ENCODE data around the gene LONRF3. TPM values are rescaled to one million over a fixed set of nuclear protein-coding genes. Genes with fewer than 3 reads are reported as not detected.

LONRF3 gene
- total and polyA plus RNA-seq, 2 donors (not counting 1 experiment from before 2014, with no cell fraction given), result 0.07 to 1.2 TPM

DNA sequence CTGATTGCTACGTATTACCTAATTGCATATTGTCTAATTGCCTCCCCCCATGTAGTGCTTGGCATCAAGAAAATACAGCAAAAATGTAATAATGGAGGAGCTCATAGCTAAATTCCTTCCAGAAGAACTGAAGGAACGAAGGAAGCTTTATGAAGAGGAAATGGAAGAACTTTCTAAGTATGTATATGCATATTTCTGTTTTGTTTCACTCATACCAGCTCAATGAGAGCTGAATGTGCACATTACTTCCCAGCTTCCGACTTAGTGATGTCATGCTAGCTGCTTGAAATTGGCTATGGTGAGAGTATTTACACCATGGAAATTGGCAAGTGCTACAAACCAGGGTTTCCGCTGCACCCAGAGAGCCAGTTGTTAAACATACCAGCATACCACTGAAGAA is 34.7 kb downstream of the LONRF3 start:
- no peak for DNase-seq
- no CpG with 5 or more reads among the region's 4 CpGs for WGBS (ENCODE audit: insufficient coverage)
- Histone ChIP-seq H2AFZ (ENCODE audit: insufficient read depth, low read depth, low read length, poor library complexity, severe bottlenecking) (no peak overlapping the region), H3K4me1 (ENCODE audit: control insufficient read depth in 2 of 2, insufficient read depth in 2 of 2, low read length in 2 of 2) (no peaks in the 10 kb centered on the region), H3K9ac (ENCODE audit: low read length) (no peak overlapping the region), H3K27ac (ENCODE audit: low read length in 2 of 2) (no peak overlapping the region), H3K4me3 (ENCODE audit: control extremely low read depth in 1 of 5, extremely low read depth in 1 of 5, insufficient read depth in 1 of 5, low read depth in 2 of 5, low read length in 4 of 5) (no peak overlapping the region), H3K79me2 (ENCODE audit: control insufficient read depth, insufficient read depth, low read length) (no peaks in the 10 kb centered on the region), H4K20me1 (ENCODE audit: control insufficient read depth, insufficient read depth, low read length, poor library complexity, severe bottlenecking) (no peaks in the 10 kb centered on the region), H3K36me3 (replicated peaks in 1 of 2; ENCODE audit: control extremely low read depth in 1 of 2, control insufficient read depth in 1 of 2, extremely low read depth in 1 of 2, insufficient read depth in 2 of 2, low read length in 1 of 2) (no peaks in the 10 kb centered on the region), H3K27me3 (replicated peaks in 1 of 4; ENCODE audit: control extremely low read depth in 1 of 4, control insufficient read depth in 3 of 4, insufficient read depth in 4 of 4, low read length in 3 of 4) (no peaks in the 10 kb centered on the region), H3K4me2 (replicated peaks; ENCODE audit: low read depth, low read length, poor library complexity, severe bottlenecking) (no peak overlapping the region), H3K9me3 (ENCODE audit: control extremely low read depth in 1 of 3, control insufficient read depth in 2 of 3, insufficient read depth in 1 of 3, low read length in 2 of 3) (no peaks in the 10 kb centered on the region)
- TF ChIP-seq, protein P1, sequence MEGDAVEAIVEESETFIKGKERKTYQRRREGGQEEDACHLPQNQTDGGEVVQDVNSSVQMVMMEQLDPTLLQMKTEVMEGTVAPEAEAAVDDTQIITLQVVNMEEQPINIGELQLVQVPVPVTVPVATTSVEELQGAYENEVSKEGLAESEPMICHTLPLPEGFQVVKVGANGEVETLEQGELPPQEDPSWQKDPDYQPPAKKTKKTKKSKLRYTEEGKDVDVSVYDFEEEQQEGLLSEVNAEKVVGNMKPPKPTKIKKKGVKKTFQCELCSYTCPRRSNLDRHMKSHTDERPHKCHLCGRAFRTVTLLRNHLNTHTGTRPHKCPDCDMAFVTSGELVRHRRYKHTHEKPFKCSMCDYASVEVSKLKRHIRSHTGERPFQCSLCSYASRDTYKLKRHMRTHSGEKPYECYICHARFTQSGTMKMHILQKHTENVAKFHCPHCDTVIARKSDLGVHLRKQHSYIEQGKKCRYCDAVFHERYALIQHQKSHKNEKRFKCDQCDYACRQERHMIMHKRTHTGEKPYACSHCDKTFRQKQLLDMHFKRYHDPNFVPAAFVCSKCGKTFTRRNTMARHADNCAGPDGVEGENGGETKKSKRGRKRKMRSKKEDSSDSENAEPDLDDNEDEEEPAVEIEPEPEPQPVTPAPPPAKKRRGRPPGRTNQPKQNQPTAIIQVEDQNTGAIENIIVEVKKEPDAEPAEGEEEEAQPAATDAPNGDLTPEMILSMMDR (IDR thresholded peaks at IDR 0.05), result no peak
- TF ChIP-seq EZH2 (IDR thresholded peaks at IDR 0.05; ENCODE audit: borderline replicate concordance, insufficient read depth, low read depth, low read length, poor library complexity, severe bottlenecking), result no peak
- H3K9me3 Mint-ChIP-seq (ENCODE audit: insufficient read depth), result no peaks in the 10 kb centered on the region
- no peak overlapping the region for H3K27ac Mint-ChIP-seq
- H3K4me3 Mint-ChIP-seq, result no peak overlapping the region
- ChIA-PET CTCF (interaction anchor here (0.7 to 7.9 kb wide), 8 partner anchors 11 to 414 kb away, joined by 3 to 104 read pairs (median 6); partner anchors contain the start of gene LONRF3), POLR2A (no interaction called here)
- intact Hi-C loops (cut with micrococcal nuclease), result no loop called here
- ATAC-seq (ENCODE audit: low read depth), result no peak
- H3K27me3 Mint-ChIP-seq, result peaks cover 3% of the 10 kb centered on the region
- H3K4me1 Mint-ChIP-seq, result peaks cover 2% of the 10 kb centered on the region

DNA sequence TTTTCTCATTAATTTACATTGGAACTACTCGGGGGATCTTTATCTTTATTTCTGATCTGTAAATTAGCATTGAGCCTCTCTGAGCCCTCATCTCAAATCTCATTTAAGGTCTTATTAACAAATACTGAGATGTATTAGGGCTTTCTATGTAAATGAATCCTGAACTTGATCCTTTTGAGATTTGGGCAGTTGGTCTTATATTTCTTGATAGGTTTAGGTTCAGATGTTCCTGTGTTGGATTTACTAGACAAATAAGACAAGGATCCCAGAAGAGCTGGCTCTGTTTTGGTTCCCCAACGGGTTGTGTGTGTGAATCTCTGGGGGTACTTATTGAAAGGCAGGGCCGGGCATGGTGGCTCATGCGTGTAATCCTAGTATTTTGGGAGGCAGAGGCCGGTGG is 36.1 kb downstream of the LONRF3 start:
- Histone ChIP-seq H4K20me1 (ENCODE audit: control insufficient read depth, insufficient read depth, low read length, poor library complexity, severe bottlenecking) (no peaks in the 10 kb centered on the region), H3K9me3 (ENCODE audit: control extremely low read depth in 1 of 3, control insufficient read depth in 2 of 3, insufficient read depth in 1 of 3, low read length in 2 of 3) (no peaks in the 10 kb centered on the region), H3K9ac (ENCODE audit: low read length) (no peak overlapping the region), H3K4me3 (ENCODE audit: control extremely low read depth in 1 of 5, extremely low read depth in 1 of 5, insufficient read depth in 1 of 5, low read depth in 2 of 5, low read length in 4 of 5) (no peak overlapping the region), H3K79me2 (ENCODE audit: control insufficient read depth, insufficient read depth, low read length) (no peaks in the 10 kb centered on the region), H3K27ac (ENCODE audit: low read length in 2 of 2) (no peak overlapping the region), H3K4me1 (ENCODE audit: control insufficient read depth in 2 of 2, insufficient read depth in 2 of 2, low read length in 2 of 2) (peaks cover 9% of the 10 kb centered on the region in 2 donors), H3K36me3 (replicated peaks in 1 of 2; ENCODE audit: control extremely low read depth in 1 of 2, control insufficient read depth in 1 of 2, extremely low read depth in 1 of 2, insufficient read depth in 2 of 2, low read length in 1 of 2) (no peaks in the 10 kb centered on the region), H3K27me3 (replicated peaks in 1 of 4; ENCODE audit: control extremely low read depth in 1 of 4, control insufficient read depth in 3 of 4, insufficient read depth in 4 of 4, low read length in 3 of 4) (no peaks in the 10 kb centered on the region), H2AFZ (ENCODE audit: insufficient read depth, low read depth, low read length, poor library complexity, severe bottlenecking) (no peak overlapping the region), H3K4me2 (replicated peaks; ENCODE audit: low read depth, low read length, poor library complexity, severe bottlenecking) (no peak overlapping the region)
- no peak overlapping the region for H3K27ac Mint-ChIP-seq
- CTCF ChIA-PET, result interaction anchor here (2.0 to 7.9 kb wide), 3 partner anchors 10 to 161 kb away, joined by 6 to 104 read pairs (median 34); no protein-coding TSS in a partner anchor
- peaks cover 15% of the 10 kb centered on the region for H3K4me1 Mint-ChIP-seq
- DNase-seq (no peak), ATAC-seq (ENCODE audit: low read depth) (no peak)
- intact Hi-C loops (cut with micrococcal nuclease), result no loop called here
- POLR2A ChIA-PET, result no interaction called here
- no peaks in the 10 kb centered on the region for H3K9me3 Mint-ChIP-seq (ENCODE audit: insufficient read depth)
- no peaks in the 10 kb centered on the region for H3K27me3 Mint-ChIP-seq
- no CpG with 5 or more reads among the region's 5 CpGs for WGBS (ENCODE audit: insufficient coverage)
- H3K4me3 Mint-ChIP-seq, result no peak overlapping the region
- TF ChIP-seq, protein P1 (IDR thresholded peaks at IDR 0.05), result no peak
- no peak for TF ChIP-seq EZH2 (IDR thresholded peaks at IDR 0.05; ENCODE audit: borderline replicate concordance, insufficient read depth, low read depth, low read length, poor library complexity, severe bottlenecking)
